AG04449 (cell line): ENCODE data around the gene LAIR1.
"Not testable (repeated sequence)": the region's sequence is repeated elsewhere in the genome, so short reads cannot be mapped to it uniquely, and the experiment has no call there.

ENCODE experiments used
- CTCF ChIA-PET: fragments of 350-600 bp; formaldehyde crosslinking; extraction: SDS; loops from one replicate; lab custom pipeline; 2021; ENCODE audit warnings: antibody characterized with exemption; lab: Yijun Ruan, JAX
- POLR2A ChIA-PET: fragments of 400-600, 350-600 bp; formaldehyde crosslinking; extraction: SDS; loops from one replicate; lab custom pipeline; 2020; ENCODE audit warnings: antibody characterized with exemption, inconsistent platforms; lab: Yijun Ruan, JAX
- DNase-seq: peaks from one replicate; pipeline ENCODE4 v3.0.0-alpha.2; 2010; ENCODE audit warnings: low read depth, low spot score
- H3K4me3 ChIP-seq: 2 replicates; pipeline ENCODE4 v1.5.1; 2011; ENCODE audit warnings: low read depth, mild to moderate bottlenecking, control low read depth, low read length
- CTCF ChIP-seq: IDR thresholded peaks from one replicate; pipeline ENCODE4 v1.5.1; 2011; ENCODE audit warnings: mild to moderate bottlenecking, moderate library complexity, low read length, control low read depth, inconsistent platforms; ENCODE audit not compliant: insufficient read depth; ENCODE audit errors: missing control alignments

The LAIR1 gene

GRCh38 chr19:54332149-54332548 lies 32.6 kb downstream of the LAIR1 start:
- H3K4me3 ChIP-seq = no peak overlapping the region
- DNase-seq = no peak
- POLR2A ChIA-PET = no interaction called here
- CTCF ChIA-PET = no interaction called here
- no peak for TF ChIP-seq CTCF

- H3K4me3 ChIP-seq = no peak overlapping the region
- POLR2A ChIA-PET = no interaction called here
- CTCF ChIA-PET = no interaction called here
- TF ChIP-seq CTCF = no peak
- DNase-seq = no peak
These were observed 33.1 kb downstream of the LAIR1 start for GRCh38 chr19:54331626-54332025.

- no peak for DNase-seq
- no peak for TF ChIP-seq CTCF
- ChIA-PET POLR2A (no interaction called here), CTCF (interaction anchor here (0.6 kb wide), 1 partner anchor 537 kb away, joined by 3 read pairs; no protein-coding TSS in a partner anchor)
- no peak overlapping the region for H3K4me3 ChIP-seq
These were observed 35.1 kb downstream of the LAIR1 start for GRCh38 chr19:54329476-54330165.

- CTCF ChIA-PET = interaction anchor here (1.2 kb wide), 1 partner anchor 62 kb away, joined by 3 read pairs; no protein-coding TSS in a partner anchor
These were observed 36.0 kb downstream of the LAIR1 start for GRCh38 chr19:54328781-54329180.

GRCh38 chr19:54325631-54326030 lies 39.1 kb downstream of the LAIR1 start:
- ChIA-PET POLR2A (no interaction called here), CTCF (interaction anchor here (1.6 to 2.5 kb wide), 2 partner anchors 25 to 65 kb away, joined by 4 to 9 read pairs; no protein-coding TSS in a partner anchor)
- no peak overlapping the region for H3K4me3 ChIP-seq
- no peak for DNase-seq
- no peak for TF ChIP-seq CTCF

More at GRCh38 chr19:54328781-54329180, 36.0 kb downstream of the LAIR1 start:
- POLR2A ChIA-PET, H3K4me3 ChIP-seq, DNase-seq: not testable (repeated sequence)

- TF ChIP-seq CTCF = peak; percentile 55
- POLR2A ChIA-PET = no interaction called here
- CTCF ChIA-PET = interaction anchor here (1.0 to 2.5 kb wide), 3 partner anchors 20 to 66 kb away, joined by 4 to 9 read pairs (median 4); no protein-coding TSS in a partner anchor
- no peak for DNase-seq
- H3K4me3 ChIP-seq = no peak overlapping the region
These were observed 39.5 kb downstream of the LAIR1 start for GRCh38 chr19:54325194-54325621.
